ENCODE data around the gene GAS1. TPM values are rescaled to one million over a fixed set of nuclear protein-coding genes. Genes with fewer than 3 reads are reported as not detected.

Gene GAS1
- total and polyA plus RNA-seq, 2 of the 8 experiments (the other 6 are each of a cell fraction or from before 2014, with no cell fraction given) = 2.8 to 5.7 TPM

DNA sequence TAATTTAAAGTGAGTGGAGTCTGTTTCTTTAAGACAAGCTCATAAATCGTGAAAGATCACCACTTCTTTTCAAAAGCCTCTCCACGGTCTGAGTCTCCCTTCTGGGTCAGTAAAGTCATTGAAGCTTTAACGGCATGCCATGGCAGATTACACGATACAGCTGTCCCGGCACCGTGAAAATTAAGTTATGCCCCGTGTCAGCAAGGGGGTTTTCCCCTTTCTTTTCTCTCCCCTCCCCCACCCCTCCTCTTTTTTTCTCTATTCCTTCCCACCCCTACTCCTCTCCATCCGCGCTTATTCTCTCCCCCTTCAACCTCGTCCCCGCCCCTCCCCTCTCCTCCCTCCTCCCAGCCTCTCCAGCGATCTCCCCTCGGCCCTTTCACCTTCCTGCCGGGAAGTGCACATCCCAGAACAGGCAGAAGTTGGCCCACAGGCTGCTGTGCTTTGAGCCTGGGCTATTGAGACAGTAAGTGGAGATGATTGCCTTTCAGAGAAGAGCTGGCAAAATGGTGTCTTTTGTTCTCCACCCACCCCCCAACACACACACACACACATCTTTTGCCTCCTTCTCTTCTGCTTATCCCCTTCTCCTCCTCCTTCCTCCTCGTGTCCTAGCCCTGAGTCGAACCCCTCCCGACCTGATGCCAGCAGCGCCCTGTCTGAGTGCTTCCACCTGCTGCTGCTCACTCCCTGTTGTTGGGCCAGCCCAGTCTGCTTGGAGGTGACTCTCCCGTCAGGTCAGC, 44.1 kb downstream of the GAS1 start (continued):
- no peak for TF ChIP-seq TBP (IDR thresholded peaks at IDR 0.05; ENCODE audit: low read depth, low read length)
- no peak for TF ChIP-seq NANOG (IDR thresholded peaks at IDR 0.05; ENCODE audit: insufficient read depth, low read depth, low read length, poor library complexity, severe bottlenecking)
- TF ChIP-seq SIN3A (conservative IDR thresholded peaks at IDR 0.05 in 1 of 2, IDR thresholded peaks at IDR 0.05 in 1 of 2; ENCODE audit: low read depth in 1 of 2, low read length in 2 of 2) = 0 out of 4 replicates have a peak, but pooled peaks of 1 of the 2 experiments have one; percentile 17
- TF ChIP-seq MAFK (IDR thresholded peaks at IDR 0.05; ENCODE audit: low read depth, low read length) = no peak
- TF ChIP-seq CEBPB (IDR thresholded peaks at IDR 0.05; ENCODE audit: low read depth, low read length) = no peak
- TF ChIP-seq KDM4A (IDR thresholded peaks at IDR 0.05; ENCODE audit: low read depth, low read length, severe bottlenecking) = peak; percentile 6
